HCT116 (cell line): ENCODE results near the gene SUGCT. TPM values are rescaled to one million over a fixed set of nuclear protein-coding genes. Genes with fewer than 3 reads are reported as not detected.

Experiments
- ATAC-seq: fragments of 200-7000 bp; cut with Tn5 transposase; 2 replicates; pipeline ENCODE4 v1.9.1; 2020; ENCODE audit warnings: mild to moderate bottlenecking, moderate library complexity
- BruUV-seq: library from RNA; stranded (reverse); fragments of 400-500 nt; replicated peaks from 2 replicates; lab custom pipeline; 2021; lab: Mats Ljungman, UMichigan
- CTCF ChIA-PET: fragments of 300-600 bp; sonication (Branson Sonifier 250); formaldehyde crosslinking; loops from one replicate; lab custom pipeline; 2021; ENCODE audit warnings: antibody characterized with exemption; lab: Charles Lee
- POLR2A ChIA-PET: fragments of 300-600, 350-600 bp; sonication (Branson Sonifier 250); formaldehyde crosslinking; loops from one replicate; lab custom pipeline; 2021; ENCODE audit warnings: antibody characterized with exemption; lab: Charles Lee
- RAD21 ChIA-PET, 2 experiments: fragments of 300-600 bp; sonication (Branson Sonifier 250); formaldehyde crosslinking; loops; one replicate each; lab custom pipeline; 2023; ENCODE audit warnings: low total read pairs in 2 of 2; ENCODE audit not compliant: uncharacterized antibody in 2 of 2, unreplicated experiment in 2 of 2, low non-redundant PET in 1 of 2; lab: Charles Lee
- DNase-seq: peaks from one replicate; pipeline ENCODE4 v3.0.0-alpha.2; 2010; ENCODE audit warnings: low read depth, low spot score
- H2AFZ ChIP-seq: fragments of 200-600 bp; shearing (Covaris generic), sonication (generic); 2 replicates; pipeline ENCODE4 v1.6.1; 2017; ENCODE audit warnings: low read depth, mixed run types, mixed read lengths, antibody characterized with exemption, low read length; ENCODE audit not compliant: poor library complexity, severe bottlenecking
- H3K27ac ChIP-seq: 2 replicates; pipeline ENCODE4 v1.5.1; 2012; ENCODE audit warnings: low read depth, low read length
- H3K27me3 ChIP-seq: fragments of 200-600 bp; sonication (generic); 2 replicates; pipeline ENCODE4 v1.6.1; 2016; ENCODE audit warnings: mixed run types, low read length, mixed read lengths; ENCODE audit not compliant: insufficient read depth
- H3K36me3 ChIP-seq, 2 experiments: fragments of 200-500 bp in 1 of 2; fragments of 200-600 bp in 1 of 2; sonication (Bioruptor generic) in 1 of 2; sonication (generic) in 1 of 2; 2 replicates each; pipeline versions ENCODE4 v1.5.1 to v1.6.1; 2014 to 2016; ENCODE audit warnings: low read length in 2 of 2, inconsistent platforms in 1 of 2, mixed read lengths in 1 of 2, mixed run types in 1 of 2; ENCODE audit not compliant: insufficient read depth in 2 of 2, control insufficient read depth in 1 of 2
- H3K4me1 ChIP-seq, 2 experiments: fragments of 200-600 bp in 1 of 2; sonication (generic) in 1 of 2; 2 replicates each; pipeline versions ENCODE4 v1.5.1 to v1.6.1; 2012 to 2017; ENCODE audit warnings: low read length in 2 of 2, inconsistent platforms in 1 of 2, mild to moderate bottlenecking in 1 of 2, mixed read lengths in 1 of 2, mixed run types in 1 of 2, moderate library complexity in 1 of 2; ENCODE audit not compliant: insufficient read depth in 2 of 2, control insufficient read depth in 1 of 2
- H3K4me2 ChIP-seq: fragments of 200-600 bp; sonication (generic); 2 replicates; pipeline ENCODE4 v1.6.1; 2017; ENCODE audit warnings: mixed run types, low read length, mixed read lengths
- H3K4me3 ChIP-seq, 2 experiments: fragments of 200-600 bp in 1 of 2; sonication (generic) in 1 of 2; replicated peaks in 1 of 2; 2 replicates each; pipeline ENCODE4 v1.5.1; 2011 to 2016; ENCODE audit warnings: low read length in 2 of 2, control low read depth in 1 of 2, low read depth in 1 of 2, mild to moderate bottlenecking in 1 of 2, mixed read lengths in 1 of 2, mixed run types in 1 of 2
- H3K79me2 ChIP-seq: fragments of 200-600 bp; sonication (generic); 2 replicates; pipeline ENCODE4 v1.6.1; 2017; ENCODE audit warnings: mild to moderate bottlenecking, mixed run types, low read length, moderate library complexity, mixed read lengths; ENCODE audit not compliant: insufficient read depth
- H3K9ac ChIP-seq: fragments of 200-600 bp; sonication (generic); 2 replicates; pipeline ENCODE4 v1.6.1; 2016; ENCODE audit warnings: low read length, mixed read lengths
- H3K9me2 ChIP-seq: fragments of 200-600 bp; sonication (generic), shearing (Covaris generic); 2 replicates; pipeline ENCODE4 v1.6.1; 2017; ENCODE audit warnings: mixed run types, mild to moderate bottlenecking, moderate library complexity; ENCODE audit not compliant: insufficient read depth
- H3K9me3 ChIP-seq, 2 experiments: fragments of 200-500 bp in 1 of 2; fragments of 200-600 bp in 1 of 2; sonication (Bioruptor generic) in 1 of 2; sonication (generic) in 1 of 2; 2 replicates each; pipeline ENCODE4 v1.6.1; 2014 to 2017; ENCODE audit warnings: low read length in 2 of 2, mixed read lengths in 2 of 2, inconsistent platforms in 1 of 2, low read depth in 1 of 2, mild to moderate bottlenecking in 1 of 2, mixed run types in 1 of 2, moderate library complexity in 1 of 2; ENCODE audit not compliant: control insufficient read depth in 1 of 2, insufficient read depth in 1 of 2
- H4K20me1 ChIP-seq: fragments of 200-600 bp; sonication (generic), shearing (Covaris generic); 2 replicates; pipeline ENCODE4 v1.6.1; 2017; ENCODE audit warnings: mixed run types, mild to moderate bottlenecking, moderate library complexity; ENCODE audit not compliant: insufficient read depth
- CEBPB ChIP-seq: IDR thresholded peaks from 2 replicates; pipeline ENCODE4 v1.6.1; 2012; ENCODE audit warnings: low read depth
- ELF1 ChIP-seq: IDR thresholded peaks from 2 replicates; pipeline ENCODE4 v1.6.1; 2012; ENCODE audit warnings: low read depth, borderline replicate concordance
- EZH2phosphoT487 ChIP-seq: fragments of 200-600 bp; IDR thresholded peaks from 2 replicates; pipeline ENCODE4 v1.6.1; 2018; ENCODE audit warnings: antibody characterized with exemption, borderline replicate concordance
- FOSL1 ChIP-seq: IDR thresholded peaks from 2 replicates; pipeline ENCODE4 v1.6.1; 2012; ENCODE audit warnings: low read depth
- POLR2A ChIP-seq: IDR thresholded peaks from 2 replicates; pipeline ENCODE4 v1.7.0; 2011; ENCODE audit warnings: borderline replicate concordance; ENCODE audit not compliant: insufficient read depth, insufficient read length; ENCODE audit errors: extremely low read depth
- POLR2AphosphoS5 ChIP-seq: IDR thresholded peaks from 2 replicates; pipeline ENCODE4 v1.6.1; 2011; ENCODE audit warnings: mild to moderate bottlenecking, low read depth, low read length, moderate library complexity
- RAD21 ChIP-seq: IDR thresholded peaks from 2 replicates; pipeline ENCODE4 v1.6.1; 2012; ENCODE audit warnings: low read depth, mild to moderate bottlenecking
- SIN3A ChIP-seq: IDR thresholded peaks from 2 replicates; pipeline ENCODE4 v1.6.1; 2012; ENCODE audit warnings: low read depth
- SP1 ChIP-seq: IDR thresholded peaks from 2 replicates; pipeline ENCODE4 v1.6.1; 2012; ENCODE audit warnings: low read depth
- TCF7L2 ChIP-seq: IDR thresholded peaks from 2 replicates; pipeline ENCODE4 v1.7.0; 2011; ENCODE audit warnings: borderline replicate concordance, inconsistent platforms; ENCODE audit not compliant: insufficient read depth, insufficient read length; ENCODE audit errors: extremely low read depth
- YY1 ChIP-seq: IDR thresholded peaks from 2 replicates; pipeline ENCODE4 v1.6.1; 2011; ENCODE audit warnings: low read length, low read depth, moderate library complexity, mild to moderate bottlenecking; ENCODE audit not compliant: insufficient replicate concordance; ENCODE audit errors: extremely low read depth
- ZFX ChIP-seq: fragments of 450-650 bp; IDR thresholded peaks from 2 replicates; pipeline ENCODE4 v1.6.1; 2017
- ZNF274 ChIP-seq: fragments of 200-500 bp; sonication (Bioruptor generic); IDR thresholded peaks from 2 replicates; pipeline ENCODE4 v1.6.1; 2014; ENCODE audit warnings: mild to moderate bottlenecking, low read depth, low read length, inconsistent platforms
- intact Hi-C: fragments of 100-400 bp; cut with micrococcal nuclease; formaldehyde crosslinking; loops from 2 replicates; pipeline ENCODE4 v1.10.0; 2022
- total RNA-seq: library from RNA; stranded (reverse); gene quantifications from one replicate; pipeline ENCODE4 v1.2.1, GENCODE V29; 2021; ENCODE audit not compliant: unreplicated experiment
- TF ChIP-seq, protein P1 (sequence below): IDR thresholded peaks from 2 replicates; pipeline ENCODE4 v1.6.1; 2012
- TF ChIP-seq, protein P2 (sequence below): IDR thresholded peaks from 2 replicates; pipeline ENCODE4 v1.6.1; 2011; ENCODE audit warnings: mild to moderate bottlenecking, low read length, moderate library complexity; ENCODE audit not compliant: insufficient replicate concordance; ENCODE audit errors: extremely low read depth
- TF ChIP-seq, protein P3 (sequence below): IDR thresholded peaks from 2 replicates; pipeline ENCODE4 v1.6.1; 2012; ENCODE audit warnings: low read depth
- TF ChIP-seq, protein P4 (sequence below): IDR thresholded peaks from 2 replicates; pipeline ENCODE4 v1.6.1; 2012

SUGCT gene
- total RNA-seq, 1 experiment from 2014 or later = 4.4 TPM

DNA sequence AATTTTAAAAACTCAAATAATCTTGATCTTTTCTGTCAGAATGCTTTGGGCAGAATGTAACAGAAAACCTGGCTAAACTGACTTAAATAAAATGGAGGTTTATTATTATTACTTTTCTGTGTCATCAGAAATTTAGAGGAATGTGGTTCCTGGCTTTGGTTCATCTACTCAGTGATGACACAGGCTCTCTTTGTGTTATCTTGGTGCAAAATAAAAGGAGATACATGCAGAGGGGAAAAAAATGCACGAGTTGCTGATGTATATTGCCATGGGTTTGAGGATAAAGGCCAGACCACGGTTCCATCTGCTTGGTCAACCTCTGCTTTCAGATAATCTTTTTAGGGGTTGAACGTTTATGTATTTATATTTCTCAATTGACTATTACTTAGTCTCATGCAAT is 181.4 kb downstream of the SUGCT start:
- Histone ChIP-seq H3K4me1 (no peaks in the 10 kb centered on the region), H3K27ac (no peak overlapping the region), H3K36me3 (no peaks in the 10 kb centered on the region), H3K9me3 (no peaks in the 10 kb centered on the region), H3K9me2 (no peaks in the 10 kb centered on the region), H3K27me3 (no peaks in the 10 kb centered on the region), H3K4me3 (no peak overlapping the region), H3K4me2 (no peak overlapping the region), H4K20me1 (no peaks in the 10 kb centered on the region), H3K79me2 (no peaks in the 10 kb centered on the region), H3K9ac (no peak overlapping the region), H2AFZ (no peak overlapping the region)
- no TSS peak for BruUV-seq
- intact Hi-C loops = no loop called here
- TF ChIP-seq ELF1 (no peak), TCF7L2 (no peak), CEBPB (no peak), SP1 (no peak), POLR2AphosphoS5 (no peak), RAD21 (no peak), ZFX (no peak), ZNF274 (no peak), POLR2A (no peak), FOSL1 (no peak), EZH2phosphoT487 (no peak), YY1 (no peak), SIN3A (no peak)
- TF ChIP-seq, protein P1, sequence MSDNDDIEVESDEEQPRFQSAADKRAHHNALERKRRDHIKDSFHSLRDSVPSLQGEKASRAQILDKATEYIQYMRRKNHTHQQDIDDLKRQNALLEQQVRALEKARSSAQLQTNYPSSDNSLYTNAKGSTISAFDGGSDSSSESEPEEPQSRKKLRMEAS = no peak
- TF ChIP-seq, protein P2, sequence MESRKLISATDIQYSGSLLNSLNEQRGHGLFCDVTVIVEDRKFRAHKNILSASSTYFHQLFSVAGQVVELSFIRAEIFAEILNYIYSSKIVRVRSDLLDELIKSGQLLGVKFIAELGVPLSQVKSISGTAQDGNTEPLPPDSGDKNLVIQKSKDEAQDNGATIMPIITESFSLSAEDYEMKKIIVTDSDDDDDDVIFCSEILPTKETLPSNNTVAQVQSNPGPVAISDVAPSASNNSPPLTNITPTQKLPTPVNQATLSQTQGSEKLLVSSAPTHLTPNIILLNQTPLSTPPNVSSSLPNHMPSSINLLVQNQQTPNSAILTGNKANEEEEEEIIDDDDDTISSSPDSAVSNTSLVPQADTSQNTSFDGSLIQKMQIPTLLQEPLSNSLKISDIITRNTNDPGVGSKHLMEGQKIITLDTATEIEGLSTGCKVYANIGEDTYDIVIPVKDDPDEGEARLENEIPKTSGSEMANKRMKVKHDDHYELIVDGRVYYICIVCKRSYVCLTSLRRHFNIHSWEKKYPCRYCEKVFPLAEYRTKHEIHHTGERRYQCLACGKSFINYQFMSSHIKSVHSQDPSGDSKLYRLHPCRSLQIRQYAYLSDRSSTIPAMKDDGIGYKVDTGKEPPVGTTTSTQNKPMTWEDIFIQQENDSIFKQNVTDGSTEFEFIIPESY = no peak
- TF ChIP-seq, protein P3, sequence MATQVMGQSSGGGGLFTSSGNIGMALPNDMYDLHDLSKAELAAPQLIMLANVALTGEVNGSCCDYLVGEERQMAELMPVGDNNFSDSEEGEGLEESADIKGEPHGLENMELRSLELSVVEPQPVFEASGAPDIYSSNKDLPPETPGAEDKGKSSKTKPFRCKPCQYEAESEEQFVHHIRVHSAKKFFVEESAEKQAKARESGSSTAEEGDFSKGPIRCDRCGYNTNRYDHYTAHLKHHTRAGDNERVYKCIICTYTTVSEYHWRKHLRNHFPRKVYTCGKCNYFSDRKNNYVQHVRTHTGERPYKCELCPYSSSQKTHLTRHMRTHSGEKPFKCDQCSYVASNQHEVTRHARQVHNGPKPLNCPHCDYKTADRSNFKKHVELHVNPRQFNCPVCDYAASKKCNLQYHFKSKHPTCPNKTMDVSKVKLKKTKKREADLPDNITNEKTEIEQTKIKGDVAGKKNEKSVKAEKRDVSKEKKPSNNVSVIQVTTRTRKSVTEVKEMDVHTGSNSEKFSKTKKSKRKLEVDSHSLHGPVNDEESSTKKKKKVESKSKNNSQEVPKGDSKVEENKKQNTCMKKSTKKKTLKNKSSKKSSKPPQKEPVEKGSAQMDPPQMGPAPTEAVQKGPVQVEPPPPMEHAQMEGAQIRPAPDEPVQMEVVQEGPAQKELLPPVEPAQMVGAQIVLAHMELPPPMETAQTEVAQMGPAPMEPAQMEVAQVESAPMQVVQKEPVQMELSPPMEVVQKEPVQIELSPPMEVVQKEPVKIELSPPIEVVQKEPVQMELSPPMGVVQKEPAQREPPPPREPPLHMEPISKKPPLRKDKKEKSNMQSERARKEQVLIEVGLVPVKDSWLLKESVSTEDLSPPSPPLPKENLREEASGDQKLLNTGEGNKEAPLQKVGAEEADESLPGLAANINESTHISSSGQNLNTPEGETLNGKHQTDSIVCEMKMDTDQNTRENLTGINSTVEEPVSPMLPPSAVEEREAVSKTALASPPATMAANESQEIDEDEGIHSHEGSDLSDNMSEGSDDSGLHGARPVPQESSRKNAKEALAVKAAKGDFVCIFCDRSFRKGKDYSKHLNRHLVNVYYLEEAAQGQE = no peak
- TF ChIP-seq, protein P4, sequence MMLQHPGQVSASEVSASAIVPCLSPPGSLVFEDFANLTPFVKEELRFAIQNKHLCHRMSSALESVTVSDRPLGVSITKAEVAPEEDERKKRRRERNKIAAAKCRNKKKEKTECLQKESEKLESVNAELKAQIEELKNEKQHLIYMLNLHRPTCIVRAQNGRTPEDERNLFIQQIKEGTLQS = no peak
- no peak for ATAC-seq
- POLR2A ChIA-PET = no interaction called here
- no peak for DNase-seq
- RAD21 ChIA-PET = no interaction called here
- CTCF ChIA-PET = no interaction called here
